Measurements from ENCODE around the gene SYNPO2.

The SYNPO2 gene

DNA sequence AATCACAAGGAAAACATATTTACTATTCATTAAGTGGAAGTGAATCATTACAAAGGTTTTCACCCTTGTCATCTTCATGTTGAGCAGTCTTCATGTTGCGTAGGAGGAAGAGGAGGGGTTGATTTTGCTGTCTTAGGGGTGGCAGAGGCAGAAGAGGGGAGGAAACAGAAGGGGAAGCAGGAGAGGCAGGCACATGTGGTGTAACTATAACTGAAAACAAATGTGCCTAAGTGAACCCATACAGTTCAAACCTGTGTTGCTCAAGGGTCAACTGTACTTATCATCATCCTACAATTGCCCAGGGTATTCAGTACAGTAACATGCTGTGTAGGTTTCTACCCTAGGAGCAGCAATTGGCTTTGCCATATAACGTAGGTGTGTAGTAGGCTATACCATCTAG, 47.2 kb downstream of the SYNPO2 start:
- DNase-seq = no peak

DNA sequence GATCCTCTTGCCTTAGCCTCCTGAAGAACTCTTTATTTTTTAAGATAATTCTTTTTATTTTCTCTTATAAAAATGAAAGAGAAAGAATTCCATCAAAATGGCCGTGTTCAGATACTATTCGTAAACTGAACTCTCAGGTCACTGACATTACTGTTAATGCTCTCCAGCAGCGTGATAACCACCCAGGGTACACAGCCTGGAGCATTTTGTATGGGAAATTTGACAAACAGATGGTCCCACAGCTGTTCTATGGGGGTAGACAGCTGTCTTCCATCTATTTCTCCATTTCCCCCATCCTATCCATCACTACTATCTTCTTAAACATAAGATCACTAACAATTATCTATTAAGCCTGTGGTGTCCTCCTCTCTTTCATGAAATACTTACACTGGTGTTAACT, 47.8 kb downstream of the SYNPO2 start:
- DNase-seq = no peak

- DNase-seq = no peak
Measured at GRCh38 chr4:118939169-118939783, 50.6 kb downstream of the SYNPO2 start.

- no peak for DNase-seq
Measured at GRCh38 chr4:118941149-118941548, 52.5 kb downstream of the SYNPO2 start.

DNA sequence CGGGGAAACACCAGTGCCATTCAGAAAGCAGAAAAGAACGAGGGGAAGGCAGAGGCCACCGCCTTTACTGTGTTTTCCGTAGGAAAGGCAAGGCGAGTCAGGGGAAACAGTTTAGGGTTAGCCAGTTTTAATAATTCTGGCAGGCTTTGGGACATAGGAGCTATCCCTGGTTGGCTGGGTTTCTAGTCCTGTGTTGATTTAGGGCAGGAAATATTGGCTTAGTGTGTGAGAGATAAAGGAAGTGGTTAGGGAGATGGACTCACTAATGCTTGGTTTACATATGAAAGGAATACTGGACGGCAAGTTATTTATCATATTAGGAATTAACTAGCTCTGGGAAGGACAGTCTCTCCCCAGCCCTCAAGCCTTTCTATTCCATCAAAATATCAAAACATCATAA, 53.1 kb downstream of the SYNPO2 start:
- DNase-seq = no peak

- no peak for DNase-seq
Measured at GRCh38 chr4:118942465-118942864, 53.8 kb downstream of the SYNPO2 start.

DNA sequence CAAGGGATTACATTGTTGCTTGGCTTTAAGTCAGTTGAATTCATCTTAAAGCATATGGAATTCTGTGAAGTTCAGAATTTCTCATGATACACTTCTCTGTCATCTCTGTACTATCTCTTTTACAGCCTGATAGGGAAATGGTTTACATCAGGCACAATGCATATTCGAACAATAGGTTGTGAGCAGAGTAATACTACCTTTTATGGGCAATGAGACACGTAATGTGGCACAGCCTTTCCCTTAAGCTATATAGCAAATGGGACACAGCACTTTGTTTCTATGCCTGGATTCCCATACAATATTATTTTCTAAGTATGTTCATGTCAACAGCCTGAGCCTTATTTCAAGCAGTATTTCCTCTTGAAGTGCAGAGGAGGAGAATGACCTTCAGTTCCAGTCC, 58.4 kb downstream of the SYNPO2 start:
- no peak for DNase-seq

- no peak for DNase-seq
Measured at GRCh38 chr4:118948545-118949144, 60.0 kb downstream of the SYNPO2 start.

- DNase-seq = no peak
Measured at GRCh38 chr4:118950224-118950623, 61.6 kb downstream of the SYNPO2 start.

DNA sequence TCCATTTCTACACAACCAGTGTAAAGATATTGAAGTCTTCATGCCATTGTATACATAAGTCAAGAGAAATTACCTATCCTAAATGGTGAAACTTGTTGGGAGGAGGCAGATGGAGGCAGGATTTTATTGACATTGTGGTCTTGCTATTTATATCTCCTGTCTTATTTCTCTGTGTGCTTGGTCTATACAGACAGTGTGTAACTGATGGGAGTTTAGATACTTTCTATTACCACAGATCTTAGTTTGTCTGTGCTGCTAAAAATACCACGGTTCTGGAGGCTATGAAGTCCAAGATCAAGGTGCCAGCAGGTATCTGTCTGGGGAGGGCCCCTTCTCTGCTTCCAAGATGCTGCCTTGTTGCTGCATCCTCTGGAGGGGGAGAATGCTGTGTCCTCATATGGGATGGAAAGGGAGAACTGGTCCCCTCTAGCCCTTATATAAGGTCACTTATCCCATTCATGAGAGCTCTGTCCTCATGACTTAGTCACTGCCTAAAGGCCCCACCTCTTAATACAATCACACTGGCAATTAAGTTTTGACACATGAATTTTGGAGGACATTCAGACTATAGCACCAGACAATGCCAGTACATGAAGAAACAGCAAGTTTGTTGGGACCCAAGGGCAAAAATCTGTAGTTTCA, 62.4 kb downstream of the SYNPO2 start:
- no peak for DNase-seq

DNA sequence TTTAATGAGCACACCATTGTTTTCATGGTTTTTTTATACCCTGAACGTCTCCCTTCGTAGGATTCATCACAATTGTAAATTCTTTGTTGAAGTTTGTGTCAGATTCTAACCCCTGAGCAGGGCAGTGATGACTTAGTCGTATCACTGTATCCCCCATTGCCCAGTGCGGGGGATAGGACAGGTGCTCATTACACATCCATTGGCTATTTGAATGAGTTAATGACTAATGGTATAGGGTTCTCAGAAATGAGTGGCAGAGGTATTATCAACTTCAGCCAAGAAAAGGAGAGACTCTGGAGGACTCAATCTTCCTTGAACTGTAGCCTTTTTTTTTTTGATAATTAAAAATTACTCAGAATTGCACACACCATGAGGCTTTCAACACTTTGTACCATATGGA, 64.6 kb downstream of the SYNPO2 start:
- DNase-seq = no peak

DNA sequence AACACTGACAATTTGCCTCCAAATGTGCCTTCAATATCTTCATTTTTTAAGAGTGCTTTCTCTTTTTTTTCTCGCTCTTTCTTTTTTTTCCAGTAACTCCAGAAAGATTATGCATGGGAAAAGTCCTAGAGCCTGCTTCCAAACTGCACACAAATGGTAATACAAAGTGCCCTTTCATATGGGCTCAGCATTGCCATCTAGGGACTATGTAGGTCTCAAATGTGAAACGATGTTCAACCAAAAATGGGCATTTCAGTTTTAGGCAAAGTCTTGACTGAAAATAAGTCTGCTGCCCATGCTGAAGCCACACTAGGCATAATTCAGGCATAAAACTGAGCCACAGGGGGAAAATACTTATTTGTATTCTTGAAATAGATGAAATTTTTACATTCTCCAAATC, 65.6 kb downstream of the SYNPO2 start:
- DNase-seq = no peak

DNA sequence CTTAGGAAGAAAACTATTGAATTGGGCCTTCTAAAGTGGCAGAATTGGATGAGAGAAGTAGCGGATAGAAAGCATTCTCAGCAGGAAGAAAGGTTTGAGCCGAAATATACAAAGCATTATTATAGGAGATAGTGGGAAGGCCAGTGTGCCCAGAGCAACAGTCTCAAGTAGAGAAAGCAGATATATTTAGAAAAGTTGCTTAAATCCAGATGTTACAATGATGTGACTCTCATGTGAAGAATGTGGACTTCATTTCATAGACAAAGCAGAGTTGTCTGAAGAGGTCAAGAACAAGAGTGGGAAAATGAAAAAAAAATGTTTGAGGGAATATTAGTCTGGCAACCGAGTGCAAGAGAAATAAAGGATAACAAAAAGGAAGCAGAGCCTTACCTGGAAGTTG, 66.9 kb downstream of the SYNPO2 start:
- DNase-seq = no peak

DNA sequence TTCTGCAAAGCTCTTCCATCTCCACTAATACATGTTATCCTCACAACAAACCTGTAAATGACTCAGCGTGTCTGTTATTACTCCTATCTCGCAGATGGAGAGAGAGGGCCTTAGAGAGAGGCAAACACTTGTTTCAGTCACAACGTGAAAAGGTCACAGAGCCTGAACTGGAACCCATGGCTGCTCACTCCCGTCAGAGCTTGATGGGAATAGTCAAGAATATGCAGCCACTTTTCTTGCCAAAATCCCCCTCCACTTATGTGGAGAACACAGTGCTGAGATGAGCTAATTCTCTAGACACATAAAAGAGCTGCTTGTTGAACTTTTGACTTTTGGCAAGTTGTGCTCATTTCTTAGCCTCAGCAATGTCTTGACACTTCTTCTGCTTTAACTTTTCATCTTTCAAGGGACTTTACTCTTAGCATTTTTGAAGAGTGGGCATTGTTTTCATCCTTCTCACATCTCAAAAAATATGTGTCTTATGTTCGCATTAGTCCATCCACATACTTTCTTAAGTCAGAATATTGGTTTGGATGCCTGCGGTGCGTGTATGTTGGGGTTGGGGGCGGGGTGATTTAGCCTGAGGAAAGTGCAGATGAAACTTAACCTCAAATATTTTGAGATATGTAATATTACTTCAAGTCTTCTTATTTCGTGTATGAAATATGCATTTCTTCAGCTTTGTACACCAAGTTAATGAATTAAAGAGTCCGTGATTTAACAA, 69.2 kb downstream of the SYNPO2 start:
- no peak for DNase-seq

GRCh38 chr4:118962540-118962939, 73.9 kb downstream of the SYNPO2 start:
- no peak for DNase-seq

- no peak for DNase-seq
Measured at GRCh38 chr4:118964891-118965411, 76.3 kb downstream of the SYNPO2 start.

DNA sequence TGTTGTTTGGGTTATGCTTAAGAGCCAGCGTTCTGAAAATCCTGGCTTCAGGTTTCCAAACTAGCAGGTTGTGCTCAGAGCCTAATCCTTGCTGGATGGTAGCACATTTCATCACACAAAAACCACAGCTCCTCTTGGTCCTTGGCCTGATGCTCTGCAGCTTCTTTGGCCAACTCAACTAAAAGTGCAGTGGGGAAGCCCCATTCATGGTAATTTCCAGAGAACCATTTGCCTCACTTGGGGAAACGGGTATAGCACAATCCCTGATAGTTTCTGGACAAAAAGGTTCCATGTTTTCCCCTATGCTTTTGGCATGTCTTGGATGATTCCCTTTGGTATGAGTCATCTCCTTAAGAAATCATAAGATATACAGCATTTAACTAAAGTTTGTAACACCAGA, 78.7 kb downstream of the SYNPO2 start:
- DNase-seq = no peak

- no peak for DNase-seq
Measured at GRCh38 chr4:118968005-118968404, 79.4 kb downstream of the SYNPO2 start.

- DNase-seq = no peak
Measured at GRCh38 chr4:118968813-118969212, 80.2 kb downstream of the SYNPO2 start.

GRCh38 chr4:118969359-118969758, 80.7 kb downstream of the SYNPO2 start:
- no peak for DNase-seq

DNA sequence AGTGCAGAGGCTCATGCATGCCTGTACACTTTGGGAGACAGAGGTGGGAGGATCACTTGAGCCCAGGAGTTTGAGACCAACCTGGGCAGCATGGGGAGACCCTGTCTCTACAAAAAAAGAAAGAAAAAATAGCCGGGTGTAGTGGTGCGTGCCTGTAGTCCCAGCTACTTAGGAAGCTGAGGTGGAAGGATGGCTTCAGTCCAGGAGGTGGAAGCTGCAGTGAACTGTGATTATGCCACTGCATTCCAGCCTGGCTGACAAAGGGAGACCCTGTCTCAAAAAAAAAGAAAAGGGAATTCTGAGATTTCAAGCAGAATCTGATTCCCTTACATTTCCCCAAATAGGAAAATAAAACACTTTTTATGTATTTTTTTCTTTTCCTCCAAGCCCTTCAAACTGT, 83.5 kb downstream of the SYNPO2 start:
- no peak for DNase-seq

- no peak for DNase-seq
Measured at GRCh38 chr4:118973295-118973694, 84.6 kb downstream of the SYNPO2 start.

- DNase-seq = no peak
Measured at GRCh38 chr4:118974758-118975157, 86.1 kb downstream of the SYNPO2 start.

Measured in CD4-positive, alpha-beta T cell treated with Interleukin-17A for 4 hours (primary cell).